ENCODE measurements around the gene ASCC3.
A peak's percentile ranks its signal among the peaks of the same experiment; 100 is the strongest.

Gene ASCC3

DNA sequence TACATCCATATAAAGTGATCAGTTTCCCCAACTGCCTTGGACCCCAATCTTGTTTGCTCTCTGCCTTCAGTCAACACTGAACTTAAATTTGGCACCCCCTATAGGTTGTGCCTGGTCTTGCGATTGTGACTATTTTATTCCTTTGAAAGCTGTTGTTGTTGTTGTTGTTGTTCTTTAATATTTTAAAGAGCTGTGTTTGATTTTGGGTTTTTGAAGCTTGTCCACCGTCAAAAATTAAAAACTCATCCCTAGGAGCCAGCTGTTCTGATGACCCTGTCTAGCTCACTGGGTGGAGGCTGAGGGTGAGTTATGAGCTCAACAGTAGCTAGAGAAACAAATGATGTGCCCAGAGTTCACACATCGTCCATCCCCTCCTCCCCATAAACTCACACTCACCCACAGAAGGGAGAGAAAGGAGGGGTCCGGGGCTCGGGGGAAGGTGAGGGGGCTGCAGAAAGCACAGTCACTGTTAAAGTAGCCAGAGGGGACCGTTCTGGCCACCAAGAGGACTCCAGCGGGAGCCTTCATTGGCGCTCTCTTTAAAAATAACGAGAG lies 420.4 kb downstream of the ASCC3 start:
- TF ChIP-seq, protein P1, sequence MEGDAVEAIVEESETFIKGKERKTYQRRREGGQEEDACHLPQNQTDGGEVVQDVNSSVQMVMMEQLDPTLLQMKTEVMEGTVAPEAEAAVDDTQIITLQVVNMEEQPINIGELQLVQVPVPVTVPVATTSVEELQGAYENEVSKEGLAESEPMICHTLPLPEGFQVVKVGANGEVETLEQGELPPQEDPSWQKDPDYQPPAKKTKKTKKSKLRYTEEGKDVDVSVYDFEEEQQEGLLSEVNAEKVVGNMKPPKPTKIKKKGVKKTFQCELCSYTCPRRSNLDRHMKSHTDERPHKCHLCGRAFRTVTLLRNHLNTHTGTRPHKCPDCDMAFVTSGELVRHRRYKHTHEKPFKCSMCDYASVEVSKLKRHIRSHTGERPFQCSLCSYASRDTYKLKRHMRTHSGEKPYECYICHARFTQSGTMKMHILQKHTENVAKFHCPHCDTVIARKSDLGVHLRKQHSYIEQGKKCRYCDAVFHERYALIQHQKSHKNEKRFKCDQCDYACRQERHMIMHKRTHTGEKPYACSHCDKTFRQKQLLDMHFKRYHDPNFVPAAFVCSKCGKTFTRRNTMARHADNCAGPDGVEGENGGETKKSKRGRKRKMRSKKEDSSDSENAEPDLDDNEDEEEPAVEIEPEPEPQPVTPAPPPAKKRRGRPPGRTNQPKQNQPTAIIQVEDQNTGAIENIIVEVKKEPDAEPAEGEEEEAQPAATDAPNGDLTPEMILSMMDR (IDR thresholded peaks at IDR 0.05) = peak; percentile 69
- TF ChIP-seq ZFX (IDR thresholded peaks at IDR 0.05; ENCODE audit: borderline replicate concordance) = no peak
- H3K27ac ChIP-seq = no peak overlapping the region

DNA sequence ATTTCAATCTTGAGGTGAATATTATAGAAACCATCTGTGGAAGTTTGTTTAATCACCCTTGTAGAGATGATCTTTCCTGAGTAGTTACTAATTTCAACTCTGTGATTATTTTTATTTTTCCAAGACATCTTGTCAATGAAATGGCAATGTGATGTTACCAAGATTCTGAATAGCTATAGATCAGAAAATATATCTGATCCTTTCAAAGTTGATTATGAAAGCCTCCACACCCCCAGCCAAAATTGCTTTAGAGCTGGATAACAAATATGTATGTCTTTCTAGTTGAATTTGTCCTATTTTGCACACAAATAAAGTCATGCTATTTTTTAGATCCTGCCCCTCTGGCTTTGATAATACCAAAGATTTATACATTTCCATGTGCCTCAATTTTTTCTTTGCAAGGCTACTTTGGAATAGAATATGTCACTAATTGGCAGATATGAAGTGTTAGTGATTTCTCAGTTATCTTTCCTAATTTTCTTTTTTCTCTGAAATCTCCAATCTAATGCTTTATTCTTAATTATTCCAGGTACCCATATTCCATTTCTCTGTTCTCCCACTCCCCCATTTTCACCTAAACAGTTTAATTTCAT lies 421.4 kb downstream of the ASCC3 start:
- no peak for TF ChIP-seq ZFX (IDR thresholded peaks at IDR 0.05; ENCODE audit: borderline replicate concordance)
- TF ChIP-seq, protein P1 (IDR thresholded peaks at IDR 0.05) = no peak
- no peak overlapping the region for H3K27ac ChIP-seq

- no peak overlapping the region for H3K27ac ChIP-seq
- TF ChIP-seq ZFX (IDR thresholded peaks at IDR 0.05; ENCODE audit: borderline replicate concordance) = no peak
- TF ChIP-seq, protein P1 (IDR thresholded peaks at IDR 0.05) = no peak
Measured at GRCh38 chr6:100458841-100459591, 422.1 kb downstream of the ASCC3 start.

Data from 22Rv1 (cell line).